Fibroblast of mammary gland (primary cell): ENCODE data around the gene ART1.

Experiments used
- DNase-seq: peaks from one replicate; pipeline ENCODE4 v3.0.0-alpha.2; 2010; ENCODE audit warnings: low read depth
- H3K4me3 ChIP-seq: 2 replicates; pipeline ENCODE4 v1.5.1; 2011; ENCODE audit warnings: low read depth, mild to moderate bottlenecking, low read length, moderate library complexity; ENCODE audit not compliant: control insufficient read depth
- CTCF ChIP-seq: conservative IDR thresholded peaks from 2 replicates; pipeline ENCODE4 v1.5.1; 2011; ENCODE audit warnings: low read depth, low read length, inconsistent platforms; ENCODE audit not compliant: control insufficient read depth, insufficient read depth

ART1 gene

GRCh38 chr11:3675971-3676370 is 31.0 kb downstream of the ART1 start:
- DNase-seq, result no peak
- TF ChIP-seq CTCF, result no peak
- H3K4me3 ChIP-seq, result no peak overlapping the region

GRCh38 chr11:3679077-3679476 is 34.1 kb downstream of the ART1 start:
- no peak overlapping the region for H3K4me3 ChIP-seq
- no peak for TF ChIP-seq CTCF
- no peak for DNase-seq

- H3K4me3 ChIP-seq, result no peak overlapping the region
- DNase-seq, result no peak
- no peak for TF ChIP-seq CTCF
Observed at GRCh38 chr11:3683039-3683438, 38.1 kb downstream of the ART1 start.

- DNase-seq, result no peak
- TF ChIP-seq CTCF, result no peak
- no peak overlapping the region for H3K4me3 ChIP-seq
Observed at GRCh38 chr11:3684129-3684818, 39.3 kb downstream of the ART1 start.

- H3K4me3 ChIP-seq, result no peak overlapping the region
- no peak for DNase-seq
- TF ChIP-seq CTCF, result no peak
Observed at GRCh38 chr11:3684819-3685172, 39.9 kb downstream of the ART1 start.

- no peak overlapping the region for H3K4me3 ChIP-seq
- no peak for DNase-seq
- no peak for TF ChIP-seq CTCF
Observed at GRCh38 chr11:3685923-3686322, 41.0 kb downstream of the ART1 start.

GRCh38 chr11:3686751-3687150 is 41.8 kb downstream of the ART1 start:
- DNase-seq, result peak; percentile 30
- TF ChIP-seq CTCF, result no peak
- H3K4me3 ChIP-seq, result no peak overlapping the region
